Fibroblast of the conjunctiva (primary cell): ENCODE measurements around the gene SERINC4.
"Not testable (repeated sequence)": the region's sequence is repeated elsewhere in the genome, so short reads cannot be mapped to it uniquely, and the experiment has no call there.

Experiments
- DNase-seq: peaks from one replicate; pipeline ENCODE4 v3.0.0-alpha.2; 2010; ENCODE audit warnings: low read depth

Gene SERINC4

GRCh38 chr15:43749690-43750345 lies 50.2 kb downstream of the SERINC4 start:
- DNase-seq, result no peak

DNA sequence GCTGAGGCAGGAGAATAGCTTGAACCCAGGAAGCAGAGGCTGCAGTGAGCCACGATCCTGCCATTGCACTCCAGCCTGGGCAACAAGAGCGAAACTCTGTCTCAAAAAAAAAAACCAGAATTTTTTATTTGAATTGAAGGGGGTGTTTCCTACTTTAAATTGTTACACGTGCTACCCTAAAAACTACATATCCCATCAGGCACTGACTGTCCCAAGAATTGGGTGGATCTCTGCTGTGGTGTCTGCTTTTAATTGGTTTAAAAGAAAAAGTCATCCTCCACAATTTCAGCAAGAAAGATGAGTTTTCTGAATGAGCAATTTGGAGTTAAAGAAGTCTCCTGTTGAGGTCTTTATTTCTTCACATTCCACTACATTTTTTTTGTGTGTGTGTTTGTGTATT lies 51.6 kb downstream of the SERINC4 start:
- DNase-seq, result no peak

DNA sequence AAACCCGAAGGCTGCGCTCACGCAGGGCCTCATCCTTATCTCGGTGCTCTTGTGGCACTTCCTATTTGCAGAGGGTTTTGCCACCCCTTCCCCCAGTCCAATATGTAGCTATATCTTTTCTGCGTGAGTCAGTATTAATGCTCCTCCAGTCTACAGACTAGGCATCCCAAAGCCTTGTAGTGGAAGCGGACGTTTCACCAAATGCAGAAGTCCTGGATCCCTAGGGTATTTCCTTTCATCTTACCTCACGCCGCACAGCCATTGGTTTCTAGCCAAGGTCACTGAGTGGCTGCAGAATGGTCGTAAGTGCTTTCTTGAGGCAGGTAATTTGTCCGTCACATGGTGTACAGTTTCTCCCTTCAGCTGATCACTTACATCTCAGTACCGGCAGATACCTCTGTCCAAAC lies 53.1 kb downstream of the SERINC4 start:
- DNase-seq, result not testable (repeated sequence)

DNA sequence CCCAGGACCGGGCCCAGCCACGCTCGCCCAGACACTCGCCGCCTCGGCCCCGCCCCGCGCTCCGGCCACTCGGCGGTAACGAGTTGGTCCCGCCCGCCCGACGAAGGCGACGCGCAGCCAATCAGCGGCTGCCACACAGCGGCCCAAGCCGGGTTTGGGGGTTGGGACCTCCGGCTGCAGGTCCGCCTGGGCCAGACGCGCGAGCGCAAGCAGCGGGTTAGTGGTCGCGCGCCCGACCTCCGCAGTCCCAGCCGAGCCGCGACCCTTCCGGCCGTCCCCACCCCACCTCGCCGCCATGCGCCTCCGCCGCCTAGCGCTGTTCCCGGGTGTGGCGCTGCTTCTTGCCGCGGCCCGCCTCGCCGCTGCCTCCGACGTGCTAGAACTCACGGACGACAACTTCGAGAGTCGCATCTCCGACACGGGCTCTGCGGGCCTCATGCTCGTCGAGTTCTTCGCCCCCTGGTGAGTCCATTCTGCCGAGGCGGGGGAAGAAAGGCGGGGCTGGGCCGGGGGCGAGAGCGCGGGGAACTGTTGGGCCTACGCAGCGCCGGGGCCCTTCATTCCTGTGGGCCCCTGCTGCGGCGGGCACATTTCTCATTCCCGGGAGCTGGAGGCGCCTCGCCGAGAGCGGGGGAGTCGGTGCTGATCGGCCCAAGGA lies 53.6 kb downstream of the SERINC4 start, which contains the start of gene PDIA3:
TSS of gene PDIA3 (plus strand) at position 194 of the 658 bp plus-strand sequence. CDS start at position 296, 102 bp downstream.
- peak; percentile 63 for DNase-seq
